Erythroblast (primary cell): ENCODE results near the gene CHERP.

Source experiments
- GATA1 ChIP-seq: IDR thresholded peaks from 2 replicates; pipeline ENCODE4 v1.6.1; 2011; ENCODE audit warnings: low read depth, mild to moderate bottlenecking, control low read depth, low read length, moderate library complexity
- POLR2A ChIP-seq: IDR thresholded peaks from 2 replicates; pipeline ENCODE4 v1.6.1; 2011; ENCODE audit warnings: mild to moderate bottlenecking, low read length

- TF ChIP-seq POLR2A: no peak
- TF ChIP-seq GATA1: no peak
Measured at GRCh38 chr19:16566702-16567101, 24.5 kb upstream of the CHERP start.
